Right lobe of liver (tissue), 6 donors: Measurements from ENCODE around the gene MACROH2A2. TPM values are rescaled to one million over a fixed set of nuclear protein-coding genes. Genes with fewer than 3 reads are reported as not detected.

Experiments
- ATAC-seq, 4 donors: fragments of 200-7000 bp; cut with Tn5 transposase; one replicate each; pipeline ENCODE4 v1.9.1; 2020; ENCODE audit warnings: mild to moderate bottlenecking in 4 of 4, moderate library complexity in 4 of 4
- DNase-seq, 3 donors: peaks; one replicate each; pipeline ENCODE4 v3.0.0-alpha.2; 2020
- H3K27ac ChIP-seq, 3 donors: fragments of 200-600 bp; one replicate each; pipeline ENCODE4 v1.8.0; 2022
- H3K27me3 ChIP-seq, 2 donors: fragments of 200-600 bp; one replicate each; pipeline ENCODE4 v1.8.0; 2022
- H3K36me3 ChIP-seq, 4 donors: fragments of 200-600 bp; sonication (generic) in 1 of 4; one replicate each; pipeline versions ENCODE4 v1.5.1 to v1.8.0; 2017 to 2022; ENCODE audit warnings: control low read depth in 1 of 4
- H3K4me1 ChIP-seq, 4 donors: fragments of 200-600 bp; sonication (generic) in 1 of 4; one replicate each; pipeline versions ENCODE4 v1.5.1 to v1.8.0; 2017 to 2022; ENCODE audit warnings: control low read depth in 1 of 4
- H3K4me3 ChIP-seq, 3 donors: fragments of 200-600 bp; one replicate each; pipeline ENCODE4 v1.8.0; 2022
- H3K9me3 ChIP-seq, 4 donors: fragments of 200-600 bp; sonication (generic) in 1 of 4; one replicate each; pipeline versions ENCODE4 v1.5.1 to v1.8.0; 2017 to 2022; ENCODE audit warnings: control low read depth in 1 of 4
- CTCF ChIP-seq, 4 donors: fragments of 200-600 bp in 3 of 4; fragments of 450-650 bp in 1 of 4; IDR thresholded peaks; one replicate each; pipeline versions ENCODE4 v1.5.1 to v1.8.0; 2016 to 2022; ENCODE audit warnings: antibody characterized with exemption in 4 of 4, mild to moderate bottlenecking in 2 of 4
- POLR2A ChIP-seq: fragments of 450-650 bp; IDR thresholded peaks from one replicate; pipeline ENCODE4 v1.6.1; 2017; ENCODE audit warnings: antibody characterized with exemption, mild to moderate bottlenecking
- WGBS: methylation state at CpG from one replicate; pipeline ENCODE4 v1.1.6; 2018; ENCODE audit warnings: low coverage, low lambda C conversion rate; ENCODE audit not compliant: insufficient coverage; ENCODE audit errors: missing lambda C conversion rate; 5-methylcytosine and 5-hydroxymethylcytosine counted together
- intact Hi-C, 2 donors: fragments of 100-400 bp; cut with DNase I; formaldehyde crosslinking; loops; one replicate each; pipeline versions ENCODE4 v1.11.2 to v1.14.1; 2022
- total RNA-seq, 6 experiments: library from RNA; depleted of rRNA in 2 of 6; stranded (reverse); fragments of >200 nt in 2 of 6; fragmentation: NEBNext Ultra II Directional in 3 of 6; extraction: Animal tissue kit (Norgen Biotek cat#: 25700) in 3 of 6; gene quantifications; one replicate each; pipeline versions ENCODE4 v1.1.0 to v1.2.4, GENCODE V29; 2016 to 2023
- donor health status: DM: no; HTN: yes; CAD: no.
- donor health status: DM: no; HTN: no; CAD: no.
- donor health status: DM: no; HTN: no; CAD: no.
- donor health status: DM: no; HTN: yes; CAD: no.
- donor health status: DM: no; HTN: yes; CAD: no.

The MACROH2A2 gene
- total RNA-seq, 6 experiments from 2014 or later = 2.0 to 12.1 (median 5.0) TPM

DNA sequence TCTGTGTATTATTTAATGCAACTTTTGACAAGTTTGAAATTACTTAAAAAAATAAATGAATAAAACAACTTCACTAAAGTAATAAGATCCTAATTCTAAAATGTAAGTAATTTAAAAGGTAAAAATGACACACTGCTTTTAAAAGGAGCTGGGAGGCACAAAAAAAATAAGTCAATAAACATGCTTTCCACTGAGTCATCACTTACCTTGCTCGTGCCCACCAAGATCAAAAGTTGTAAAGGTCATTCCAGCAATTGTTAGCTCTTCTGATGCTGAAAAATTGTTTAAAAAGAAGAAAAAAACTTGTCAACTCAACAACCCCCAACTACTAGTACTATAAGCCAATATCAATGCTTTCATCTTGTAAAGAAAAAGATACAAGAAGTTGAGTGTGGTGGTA is 108.2 kb downstream of the MACROH2A2 start:
- TF ChIP-seq POLR2A (no peak), CTCF (IDR thresholded peaks at IDR 0.05) (no peak)
- Histone ChIP-seq H3K27me3 (no peaks in the 10 kb centered on the region), H3K4me3 (no peak overlapping the region), H3K36me3 (peaks cover 3 to 48% (median 6%) of the 10 kb centered on the region in 4 donors), H3K27ac (no peak overlapping the region), H3K4me1 (peaks cover 0 to 5% (median 2%) of the 10 kb centered on the region in 4 donors), H3K9me3 (no peaks in the 10 kb centered on the region)
- intact Hi-C loops = no loop called here
- no peak for ATAC-seq
- WGBS = 25% methylated on average over 1 of the region's 1 CpG
- DNase-seq = no peak

Other genes starting within 250 kb of the MACROH2A2 start
- 10 to 100 TPM; 11.4 to 23.3 (median 18.2) TPM for gene AIFM2, start 80.0 kb downstream of the MACROH2A2 start, total RNA-seq
- 10 to 100 TPM in 2 of 6 experiments, 1 to 10 TPM in 4; 5.3 to 11.1 (median 8.2) TPM for gene TYSND1, start 93.9 kb downstream of the MACROH2A2 start, total RNA-seq
- gene SAR1A, start 117.7 kb downstream of the MACROH2A2 start, total RNA-seq = 10 to 100 TPM; 35.3 to 77.5 (median 61.0) TPM
- 100 to 1,000 TPM in 3 of 6 experiments, 10 to 100 TPM in 3; 64.8 to 133 (median 95.7) TPM for gene PPA1, start 180.6 kb downstream of the MACROH2A2 start, total RNA-seq
- gene NPFFR1, start 231.2 kb downstream of the MACROH2A2 start, total RNA-seq = not detected